OCI-LY1 (cell line): Measurements from ENCODE around the gene ZNF726.
"Not testable (repeated sequence)": the region's sequence is repeated elsewhere in the genome, so short reads cannot be mapped to it uniquely, and the experiment has no call there.

Source experiments
- H2AFZ ChIP-seq: fragments of 200-600 bp; sonication (generic), shearing (Covaris generic); 2 replicates; pipeline ENCODE4 v1.6.0; 2014; ENCODE audit warnings: antibody characterized with exemption, mild to moderate bottlenecking, low read length
- H3F3A ChIP-seq: fragments of 200-600 bp; sonication (generic), shearing (Covaris generic); 2 replicates; pipeline ENCODE4 v1.6.0; 2014; ENCODE audit warnings: mild to moderate bottlenecking, antibody characterized with exemption, low read length, moderate library complexity; ENCODE audit not compliant: insufficient read depth
- H3K27ac ChIP-seq: fragments of 200-600 bp; sonication (generic); 2 replicates; pipeline ENCODE4 v1.5.1; 2014; ENCODE audit warnings: low read length, mixed run types, mild to moderate bottlenecking, low read depth; ENCODE audit not compliant: poor library complexity, severe bottlenecking
- H3K27me3 ChIP-seq: fragments of 200-600 bp; sonication (generic); 2 replicates; pipeline ENCODE4 v1.6.0; 2014; ENCODE audit warnings: antibody characterized with exemption, mild to moderate bottlenecking, low read length, moderate library complexity; ENCODE audit not compliant: insufficient read depth
- H3K36me3 ChIP-seq: fragments of 200-600 bp; sonication (generic); 2 replicates; pipeline ENCODE4 v1.6.1; 2014; ENCODE audit warnings: mild to moderate bottlenecking, antibody characterized with exemption, low read length, moderate library complexity, mixed read lengths; ENCODE audit not compliant: insufficient read depth
- H3K4me1 ChIP-seq: fragments of 200-600 bp; sonication (generic); 2 replicates; pipeline ENCODE4 v1.5.1; 2014; ENCODE audit warnings: mild to moderate bottlenecking, low read length, moderate library complexity; ENCODE audit not compliant: insufficient read depth, severe bottlenecking
- H3K4me2 ChIP-seq: fragments of 200-600 bp; sonication (generic), shearing (Covaris generic); 2 replicates; pipeline ENCODE4 v1.6.1; 2014; ENCODE audit warnings: low read length
- H3K4me3 ChIP-seq: fragments of 200-600 bp; sonication (generic); 2 replicates; pipeline ENCODE4 v1.5.1; 2014; ENCODE audit warnings: low read length, low read depth, mild to moderate bottlenecking, mixed read lengths; ENCODE audit not compliant: poor library complexity, severe bottlenecking
- H3K79me2 ChIP-seq: fragments of 200-600 bp; shearing (Covaris generic); 2 replicates; pipeline ENCODE4 v1.6.1; 2016; ENCODE audit warnings: mixed run types, low read length, mixed read lengths; ENCODE audit not compliant: insufficient read depth
- H3K9ac ChIP-seq: fragments of 200-600 bp; sonication (generic), shearing (Covaris generic); 2 replicates; pipeline ENCODE4 v1.6.1; 2014; ENCODE audit warnings: mild to moderate bottlenecking, low read length, mixed read lengths
- H3K9me2 ChIP-seq: fragments of 200-600 bp; sonication (generic), shearing (Covaris generic); 2 replicates; pipeline ENCODE4 v1.6.1; 2014; ENCODE audit warnings: low read depth, mild to moderate bottlenecking, low read length, mixed read lengths
- H3K9me3 ChIP-seq: fragments of 200-600 bp; shearing (Covaris generic); 2 replicates; pipeline ENCODE4 v1.6.1; 2014; ENCODE audit warnings: low read length, mixed read lengths
- H4K20me1 ChIP-seq: fragments of 200-600 bp; sonication (generic), shearing (Covaris generic); 2 replicates; pipeline ENCODE4 v1.6.0; 2016; ENCODE audit warnings: mild to moderate bottlenecking, low read length; ENCODE audit not compliant: insufficient read depth
- EZH2 ChIP-seq: fragments of 200-600 bp; sonication (generic), shearing (Covaris generic); IDR thresholded peaks from 2 replicates; pipeline ENCODE4 v1.8.0; 2017; ENCODE audit warnings: borderline replicate concordance, mixed run types, mild to moderate bottlenecking, antibody characterized with exemption, low read length, moderate library complexity, mixed read lengths
- TF ChIP-seq, protein P1 (sequence below): fragments of 200-600 bp; sonication (generic), shearing (Covaris generic); IDR thresholded peaks from 2 replicates; pipeline ENCODE4 v1.5.1; 2017; ENCODE audit warnings: mild to moderate bottlenecking, antibody characterized with exemption, low read length, moderate library complexity, mixed read lengths

ZNF726 gene

DNA sequence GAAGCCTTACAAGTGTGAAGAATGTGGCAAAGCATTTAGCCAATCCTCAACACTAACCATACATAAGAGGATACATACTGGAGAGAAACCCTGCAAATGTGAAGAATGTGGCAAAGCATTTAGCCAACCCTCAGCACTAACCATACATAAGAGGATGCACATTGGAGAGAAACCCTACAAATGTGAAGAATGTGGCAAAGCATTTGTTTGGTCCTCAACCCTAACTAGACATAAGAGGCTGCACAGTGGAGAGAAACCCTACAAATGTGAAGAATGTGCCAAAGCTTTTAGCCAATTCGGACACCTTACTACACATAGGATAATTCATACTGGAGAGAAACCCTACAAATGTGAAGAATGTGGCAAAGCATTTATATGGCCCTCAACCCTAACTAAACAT, 18.2 kb downstream of the ZNF726 start:
- no peak overlapping the region for H3K27ac ChIP-seq
- no peak overlapping the region for H2AFZ ChIP-seq
- no peaks in the 10 kb centered on the region for H3K9me2 ChIP-seq
- H3F3A ChIP-seq = 0 out of 2 replicates have a peak, but pooled peaks cover 5% of the 10 kb centered on the region
- H3K36me3 ChIP-seq = peaks cover 28% of the 10 kb centered on the region
- H3K4me1 ChIP-seq = no peaks in the 10 kb centered on the region
- H3K4me3 ChIP-seq = no peak overlapping the region
- peaks cover 29% of the 10 kb centered on the region for H3K9me3 ChIP-seq
- no peak overlapping the region for H3K4me2 ChIP-seq
- H4K20me1 ChIP-seq = no peaks in the 10 kb centered on the region
- no peaks in the 10 kb centered on the region for H3K27me3 ChIP-seq
- TF ChIP-seq, protein P1, sequence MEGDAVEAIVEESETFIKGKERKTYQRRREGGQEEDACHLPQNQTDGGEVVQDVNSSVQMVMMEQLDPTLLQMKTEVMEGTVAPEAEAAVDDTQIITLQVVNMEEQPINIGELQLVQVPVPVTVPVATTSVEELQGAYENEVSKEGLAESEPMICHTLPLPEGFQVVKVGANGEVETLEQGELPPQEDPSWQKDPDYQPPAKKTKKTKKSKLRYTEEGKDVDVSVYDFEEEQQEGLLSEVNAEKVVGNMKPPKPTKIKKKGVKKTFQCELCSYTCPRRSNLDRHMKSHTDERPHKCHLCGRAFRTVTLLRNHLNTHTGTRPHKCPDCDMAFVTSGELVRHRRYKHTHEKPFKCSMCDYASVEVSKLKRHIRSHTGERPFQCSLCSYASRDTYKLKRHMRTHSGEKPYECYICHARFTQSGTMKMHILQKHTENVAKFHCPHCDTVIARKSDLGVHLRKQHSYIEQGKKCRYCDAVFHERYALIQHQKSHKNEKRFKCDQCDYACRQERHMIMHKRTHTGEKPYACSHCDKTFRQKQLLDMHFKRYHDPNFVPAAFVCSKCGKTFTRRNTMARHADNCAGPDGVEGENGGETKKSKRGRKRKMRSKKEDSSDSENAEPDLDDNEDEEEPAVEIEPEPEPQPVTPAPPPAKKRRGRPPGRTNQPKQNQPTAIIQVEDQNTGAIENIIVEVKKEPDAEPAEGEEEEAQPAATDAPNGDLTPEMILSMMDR = no peak
- TF ChIP-seq EZH2 = no peak
- H3K9ac ChIP-seq = no peak overlapping the region
- no peaks in the 10 kb centered on the region for H3K79me2 ChIP-seq

DNA sequence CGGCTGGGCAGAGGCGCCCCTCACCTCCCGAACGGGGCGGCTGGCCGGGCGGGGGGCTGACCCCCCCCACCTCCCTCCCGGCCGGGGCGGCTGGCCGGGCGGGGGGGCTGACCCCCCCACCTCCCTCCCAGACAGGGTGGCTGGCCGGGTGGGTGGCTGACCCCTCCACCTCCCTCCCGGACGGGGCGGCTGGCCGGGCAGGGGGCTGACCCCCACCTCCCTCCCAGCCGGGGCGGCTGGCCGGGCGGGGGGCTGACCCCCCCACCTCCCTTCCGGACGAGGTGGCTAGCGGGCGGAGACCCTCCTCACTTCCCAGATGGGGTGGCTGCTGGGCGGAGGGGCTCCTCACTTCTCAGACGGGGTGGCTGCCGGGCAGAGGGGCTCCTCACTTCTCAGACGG, 22.3 kb downstream of the ZNF726 start:
- not testable (repeated sequence) for H3K27ac ChIP-seq, H3K4me3 ChIP-seq, H3K4me1 ChIP-seq, H3K27me3 ChIP-seq, H3K4me2 ChIP-seq, H3F3A ChIP-seq, H3K79me2 ChIP-seq, H3K36me3 ChIP-seq, H4K20me1 ChIP-seq, H2AFZ ChIP-seq, H3K9ac ChIP-seq, H3K9me2 ChIP-seq
- peaks cover 26% of the 10 kb centered on the region for H3K9me3 ChIP-seq

DNA sequence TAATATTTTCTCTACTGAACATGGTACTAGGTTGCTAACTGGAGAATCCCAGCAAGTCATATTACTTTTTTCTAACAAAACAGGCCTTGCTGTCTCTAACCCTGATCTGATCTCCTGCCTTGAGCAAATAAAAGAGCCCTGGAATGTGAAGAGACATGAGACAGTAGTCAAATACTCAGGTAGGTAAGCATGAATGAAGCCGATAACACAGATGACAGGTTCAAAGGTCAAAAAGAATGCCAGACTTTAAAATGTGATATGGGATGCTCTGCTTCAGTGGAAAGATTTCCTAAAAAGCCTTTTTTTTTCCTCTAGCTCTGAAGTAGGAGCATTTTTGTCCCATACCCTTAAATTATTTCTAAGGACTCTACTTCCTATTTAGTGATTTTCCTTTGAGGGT, 28.7 kb downstream of the ZNF726 start:
- Histone ChIP-seq H3F3A (no peaks in the 10 kb centered on the region), H4K20me1 (no peaks in the 10 kb centered on the region), H3K4me2 (no peak overlapping the region), H3K9me3 (peaks cover 4% of the 10 kb centered on the region; the same call in 1 of the 2 replicates), H3K27ac (no peak overlapping the region), H3K79me2 (no peaks in the 10 kb centered on the region), H3K4me3 (no peak overlapping the region), H3K9ac (no peak overlapping the region), H3K36me3 (peaks cover 40% of the 10 kb centered on the region), H3K27me3 (no peaks in the 10 kb centered on the region), H2AFZ (no peak overlapping the region), H3K9me2 (no peaks in the 10 kb centered on the region), H3K4me1 (no peaks in the 10 kb centered on the region)
- TF ChIP-seq EZH2 = no peak
- TF ChIP-seq, protein P1 = no peak

DNA sequence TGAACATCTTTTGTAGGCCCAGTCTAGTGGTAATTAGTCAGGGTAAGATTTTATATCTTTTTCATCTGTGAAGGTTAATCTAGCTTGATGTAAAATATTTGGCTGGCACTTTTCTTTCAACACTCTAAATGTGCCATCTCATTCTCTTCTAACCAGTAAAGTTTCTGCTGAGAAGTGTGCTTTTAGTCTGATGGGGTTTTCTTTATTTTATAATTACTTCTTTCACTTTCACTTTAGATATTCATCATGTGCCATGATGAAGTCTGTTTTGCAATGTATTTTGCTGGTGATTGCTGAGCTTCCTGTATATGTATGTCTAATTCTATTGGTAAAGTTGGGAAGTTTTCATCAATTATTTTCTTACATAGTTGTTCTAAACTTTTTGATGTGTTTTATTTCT, 31.9 kb downstream of the ZNF726 start:
- no peaks in the 10 kb centered on the region; the same call in none of the 2 replicates for H3K9me3 ChIP-seq
- no peak for TF ChIP-seq EZH2
- TF ChIP-seq, protein P1 = no peak
- no peaks in the 10 kb centered on the region for H4K20me1 ChIP-seq
- no peak overlapping the region for H3K4me2 ChIP-seq
- no peaks in the 10 kb centered on the region for H3K9me2 ChIP-seq
- no peaks in the 10 kb centered on the region for H3K4me1 ChIP-seq
- no peaks in the 10 kb centered on the region for H3K27me3 ChIP-seq
- H2AFZ ChIP-seq = no peak overlapping the region
- no peak overlapping the region for H3K4me3 ChIP-seq
- H3F3A ChIP-seq = no peaks in the 10 kb centered on the region
- H3K27ac ChIP-seq = no peak overlapping the region
- H3K36me3 ChIP-seq = peaks cover 40% of the 10 kb centered on the region
- H3K9ac ChIP-seq = no peak overlapping the region
- no peaks in the 10 kb centered on the region for H3K79me2 ChIP-seq
